Stomach (tissue), 4 donors: Measurements from ENCODE around the gene GTF2IRD1.

ENCODE experiments used
- CTCF ChIP-seq, 7 experiments: fragments of 450-650 bp in 4 of 7; fragments of 200-600 bp in 3 of 7; sonication (generic) in 3 of 7; IDR thresholded peaks; one replicate each; pipeline ENCODE4 v1.5.1; 2016 to 2019; ENCODE audit warnings: antibody characterized with exemption in 7 of 7, control low read depth in 2 of 7, mild to moderate bottlenecking in 1 of 7
- EP300 ChIP-seq: sonication (generic); formaldehyde crosslinking; IDR thresholded peaks from one replicate; pipeline ENCODE4 v1.6.1; 2017; ENCODE audit warnings: antibody characterized with exemption
- POLR2A ChIP-seq, 4 donors: fragments of 450-650 bp; IDR thresholded peaks; one replicate each; pipeline ENCODE4 v1.6.1; 2016; ENCODE audit warnings: antibody characterized with exemption in 4 of 4, control low read depth in 2 of 4, mild to moderate bottlenecking in 1 of 4, moderate library complexity in 1 of 4

GRCh38 chr7:74467876-74468275 lies 14.2 kb downstream of the GTF2IRD1 start:
- no peak for TF ChIP-seq CTCF (IDR thresholded peaks at IDR 0.05)
- no peak for TF ChIP-seq POLR2A (IDR thresholded peaks at IDR 0.05)
- TF ChIP-seq EP300 = no peak
